Activated CD8-positive, alpha-beta memory T cell treated with anti-CD3 and anti-CD28 coated beads, Interleukin-2, amount 50 U/mL, for 1 hour (primary cell): Measurements from ENCODE around the gene MRPL30.
"Not testable (repeated sequence)": the region's sequence is repeated elsewhere in the genome, so short reads cannot be mapped to it uniquely, and the experiment has no call there.

ENCODE experiments used
- DNase-seq: peaks from one replicate; pipeline ENCODE4 v3.0.0-alpha.2; 2020; ENCODE audit errors: extremely low read depth

The MRPL30 gene

DNA sequence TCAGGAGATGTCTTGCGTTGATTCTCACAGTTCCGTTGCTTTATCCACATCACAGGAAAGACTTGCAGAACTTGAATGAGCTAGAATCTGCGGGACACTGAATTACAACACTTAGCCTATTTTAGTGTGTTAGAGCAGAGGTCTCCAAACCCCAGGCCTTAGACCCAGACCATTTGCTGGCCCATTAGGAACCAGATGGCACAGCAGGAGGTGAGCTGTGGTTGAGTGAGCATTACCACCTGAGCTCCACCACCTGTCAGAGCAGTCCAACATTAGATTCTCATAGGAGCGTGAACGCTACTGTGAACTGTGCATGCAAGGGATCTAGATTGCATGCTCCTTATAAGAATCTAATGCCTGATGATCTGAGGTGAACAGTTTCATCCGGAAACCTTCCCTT, 3.8 kb downstream of the MRPL30 start:
- DNase-seq, result no peak

DNA sequence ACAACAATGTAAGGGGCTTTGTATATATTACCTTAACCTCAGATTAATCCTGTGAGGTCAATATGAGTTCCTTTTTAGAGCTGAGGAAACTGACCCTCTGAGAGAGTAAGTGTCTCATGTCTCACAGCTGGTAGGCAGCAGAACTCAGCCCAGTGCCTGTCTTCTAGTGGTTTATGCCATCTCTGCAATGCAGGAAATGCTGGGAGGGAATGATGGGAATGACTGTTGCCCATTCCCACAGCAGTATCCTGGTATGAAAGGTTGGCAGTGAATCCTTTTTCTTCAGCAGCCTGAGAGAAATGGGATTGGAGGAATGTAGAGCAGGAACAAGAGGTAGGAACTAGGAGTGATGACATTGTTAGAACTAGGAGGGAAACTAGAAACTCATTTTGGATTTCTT, 6.0 kb downstream of the MRPL30 start:
- DNase-seq, result no peak

DNA sequence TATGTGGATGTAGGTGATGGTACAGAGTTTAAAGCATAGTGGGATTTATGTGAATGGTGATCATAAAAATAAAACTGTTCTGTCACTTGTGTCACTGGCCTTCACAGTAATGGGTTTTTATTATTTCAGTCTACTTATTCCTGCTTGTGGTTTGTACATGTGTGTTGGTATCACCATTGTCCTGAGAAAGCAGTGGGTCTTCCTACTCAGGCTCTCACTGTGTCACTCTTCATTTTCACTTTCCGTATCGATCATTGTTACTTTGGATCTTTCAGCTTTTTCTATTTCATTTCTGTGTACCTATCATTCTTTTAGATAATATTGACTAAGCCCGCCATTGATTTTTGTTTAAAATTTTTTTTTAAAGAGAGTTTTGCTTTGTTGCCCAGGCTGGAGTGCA, 7.4 kb downstream of the MRPL30 start:
- DNase-seq, result no peak

DNA sequence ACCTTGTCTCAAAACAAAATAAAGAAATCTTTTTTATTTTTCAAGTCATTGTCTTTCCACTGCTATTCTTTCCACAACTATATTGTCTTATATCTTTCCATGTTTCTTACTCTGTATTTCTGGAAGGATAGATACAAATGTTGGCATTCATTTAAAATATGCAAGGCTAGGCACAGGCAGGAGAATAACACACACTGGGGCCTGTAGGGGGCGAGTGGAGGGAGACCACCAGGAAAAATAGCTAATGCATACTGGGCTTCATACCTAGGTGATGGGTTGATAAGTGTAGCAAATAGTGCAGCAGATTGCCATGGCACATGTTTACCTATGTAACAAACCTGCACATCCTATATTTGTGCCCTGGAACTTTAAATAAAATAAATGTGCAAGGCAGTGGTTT, 9.6 kb downstream of the MRPL30 start:
- DNase-seq, result no peak

DNA sequence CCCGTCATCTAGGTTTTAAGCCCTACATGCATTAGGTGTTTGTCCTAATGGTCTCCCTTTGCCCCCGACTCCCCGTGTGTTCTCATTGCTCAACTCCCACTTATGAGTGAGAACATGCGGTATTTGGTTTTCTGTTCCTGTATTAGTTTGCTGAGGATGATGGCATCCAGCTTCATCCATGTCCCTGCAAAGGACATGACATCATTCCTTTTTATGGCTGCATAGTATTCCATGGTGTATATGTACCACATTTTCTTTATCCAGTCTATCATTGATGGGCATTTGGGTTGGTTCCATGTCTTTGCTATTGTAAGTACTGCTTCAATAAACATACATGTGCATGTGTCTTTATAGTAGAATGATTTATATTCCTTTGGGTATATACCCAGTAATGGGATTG, 11.4 kb downstream of the MRPL30 start:
- not testable (repeated sequence) for DNase-seq

DNA sequence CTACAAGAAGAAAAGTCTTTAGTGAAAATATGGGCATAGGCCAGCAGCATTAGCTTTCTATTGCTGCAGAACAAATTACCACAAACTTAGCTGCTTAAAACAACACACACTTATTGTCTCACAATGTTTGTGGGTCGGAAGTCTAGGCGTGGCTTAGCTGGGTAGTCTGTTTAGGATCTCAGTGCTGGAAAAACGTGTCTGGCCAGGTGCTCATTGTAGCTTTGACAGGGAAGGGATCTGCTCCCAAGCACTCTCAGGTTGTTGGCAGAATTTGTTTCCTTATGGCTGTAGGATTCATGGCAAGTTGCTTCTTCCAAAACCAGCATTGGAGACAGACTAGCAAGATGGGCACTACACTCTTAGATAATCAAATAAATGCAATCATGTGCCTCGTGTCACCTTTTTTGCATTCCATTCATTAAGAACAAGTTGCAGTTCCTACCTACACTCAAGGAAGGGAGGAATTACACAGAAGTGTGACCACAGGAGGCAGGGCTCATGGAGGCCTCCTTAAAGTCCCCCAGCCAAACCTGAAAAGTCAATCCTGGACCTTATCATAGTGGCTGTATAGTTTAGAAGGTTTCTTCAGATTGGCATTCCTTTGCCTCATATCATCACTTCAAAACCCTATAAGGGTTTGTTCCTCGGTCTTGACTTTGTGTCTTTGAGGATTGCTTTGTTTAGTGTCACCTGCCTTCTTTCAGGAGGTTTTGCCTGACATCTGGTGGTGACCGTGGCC, 17.3 kb downstream of the MRPL30 start:
- DNase-seq, result no peak

DNA sequence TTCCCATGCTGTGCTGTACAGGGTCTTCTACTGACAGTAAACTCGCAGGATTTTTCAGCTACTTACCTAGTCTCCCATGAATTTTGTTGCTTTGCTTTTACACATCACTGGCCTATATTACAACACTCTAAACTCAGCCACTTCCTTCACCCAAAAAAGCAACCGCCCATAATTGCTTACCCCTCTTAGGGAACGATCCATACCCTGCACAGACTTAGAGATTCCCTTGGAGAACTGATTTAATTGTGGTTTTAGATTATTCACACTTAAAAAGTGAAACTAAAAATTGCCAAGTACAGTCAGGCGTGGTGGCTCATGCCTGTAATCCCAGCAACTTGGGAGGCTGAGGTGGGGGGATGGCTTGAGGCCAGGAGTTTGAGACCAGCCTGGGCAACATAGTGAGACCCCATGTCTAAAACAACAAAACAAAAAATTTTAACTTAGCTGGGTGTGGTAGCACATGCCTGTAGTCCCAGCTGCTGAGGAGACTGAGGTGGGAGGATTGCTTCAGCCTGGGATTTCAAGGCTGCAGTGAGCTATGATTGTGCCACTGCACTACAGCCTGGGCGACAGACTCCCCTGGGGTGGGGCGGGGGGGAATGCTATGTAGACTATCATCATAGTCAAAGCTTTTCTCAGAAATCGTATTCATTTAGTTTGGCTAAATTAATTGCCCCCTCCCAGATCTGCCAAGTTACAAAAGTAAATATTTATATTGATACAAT, 19.3 kb downstream of the MRPL30 start:
- no peak for DNase-seq

DNA sequence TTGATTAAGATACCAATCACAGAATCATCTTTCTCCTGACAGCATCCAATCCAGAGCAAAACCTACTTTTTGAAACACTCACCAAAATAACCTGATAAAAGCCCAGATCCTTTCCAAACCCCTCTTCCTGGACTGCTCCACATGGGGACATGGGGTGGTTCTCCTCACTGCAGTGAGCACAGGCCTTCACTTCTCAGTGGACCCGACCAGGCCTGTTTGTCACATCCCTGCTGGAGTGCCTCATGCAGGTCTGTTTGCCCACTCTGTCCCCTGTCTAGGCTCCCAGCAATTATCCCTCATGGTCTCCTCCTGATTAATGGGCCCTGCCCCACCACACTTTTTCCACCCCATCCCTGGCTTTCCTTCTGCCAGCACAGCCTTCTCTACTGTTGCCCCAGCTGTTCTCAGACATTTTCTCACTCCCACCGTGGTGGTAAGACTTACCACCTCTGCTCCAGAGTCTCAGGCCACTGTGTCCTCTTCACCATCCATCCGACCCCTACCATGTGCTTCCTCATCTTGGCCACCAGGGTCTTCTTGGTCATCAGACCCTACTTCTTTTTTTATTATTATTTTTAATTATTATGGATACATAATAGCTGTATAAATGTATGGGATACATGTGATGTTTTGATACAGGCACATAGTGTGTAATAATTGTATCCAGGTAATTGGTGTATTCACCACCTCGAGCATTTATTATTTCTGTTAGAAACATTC, 21.1 kb downstream of the MRPL30 start:
- no peak for DNase-seq

DNA sequence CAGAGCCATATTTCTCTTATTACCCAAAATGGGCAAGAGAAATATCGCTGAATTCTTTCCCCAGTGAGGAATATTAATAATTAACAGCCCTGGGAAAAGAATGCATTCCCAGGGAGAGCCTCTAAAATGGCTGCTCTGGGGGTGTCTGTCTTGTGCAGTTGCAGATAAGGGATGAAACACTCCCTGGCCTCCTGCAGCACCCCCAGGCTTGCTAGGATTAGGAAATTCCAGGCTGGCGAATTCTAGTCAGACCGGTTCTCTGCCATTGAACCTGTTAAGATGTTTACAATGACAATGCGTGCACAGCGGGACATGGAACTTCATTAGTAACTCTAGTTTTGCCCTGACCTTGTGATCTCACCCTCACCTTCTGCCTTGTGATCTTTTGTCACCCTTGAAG, 24.5 kb downstream of the MRPL30 start:
- DNase-seq, result no peak

DNA sequence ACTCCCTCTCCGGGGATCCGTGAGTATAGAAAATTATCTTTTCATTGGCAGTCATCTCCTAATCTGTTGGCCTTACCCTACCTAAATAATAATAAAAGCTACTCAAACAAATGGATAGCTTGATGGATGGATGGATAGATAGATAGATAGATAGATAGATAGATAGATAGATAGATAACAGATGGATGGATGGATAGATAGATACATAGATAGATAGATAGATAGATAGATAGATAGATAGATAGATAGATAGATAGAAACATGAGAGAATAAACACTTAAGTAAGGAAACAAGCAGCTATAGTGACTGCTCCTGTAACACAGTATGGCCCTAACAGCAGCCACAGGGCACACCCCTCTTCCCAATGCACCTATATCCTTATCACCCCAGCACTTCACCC, 35.1 kb downstream of the MRPL30 start:
- DNase-seq, result no peak

DNA sequence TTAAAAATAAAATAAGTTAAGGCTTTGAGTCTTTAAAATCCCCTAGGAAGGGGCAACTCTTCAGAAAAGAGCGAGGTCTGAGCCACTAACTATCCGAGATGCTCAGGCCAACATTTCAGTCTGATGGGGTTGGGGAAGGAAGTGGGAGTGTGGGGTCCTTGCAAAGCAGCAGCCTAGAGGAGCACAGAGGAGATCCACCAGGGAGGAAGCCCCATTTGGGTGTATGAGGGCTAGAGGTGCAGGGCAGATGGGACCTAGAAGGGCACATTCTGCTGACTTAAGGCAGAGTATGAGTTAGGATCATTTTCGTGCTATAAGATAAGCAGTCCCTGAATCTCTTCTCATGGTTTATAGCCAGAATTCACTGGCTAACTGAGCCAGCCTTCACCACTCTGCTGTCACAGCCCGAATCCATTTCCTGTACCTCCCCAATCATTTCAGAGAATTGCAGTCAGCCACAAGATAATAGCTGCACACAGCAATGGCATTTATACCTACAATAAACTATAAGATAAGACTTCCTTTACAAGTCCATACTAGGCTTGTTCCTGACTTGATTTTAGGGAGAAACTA, 37.0 kb downstream of the MRPL30 start:
- DNase-seq, result no peak

DNA sequence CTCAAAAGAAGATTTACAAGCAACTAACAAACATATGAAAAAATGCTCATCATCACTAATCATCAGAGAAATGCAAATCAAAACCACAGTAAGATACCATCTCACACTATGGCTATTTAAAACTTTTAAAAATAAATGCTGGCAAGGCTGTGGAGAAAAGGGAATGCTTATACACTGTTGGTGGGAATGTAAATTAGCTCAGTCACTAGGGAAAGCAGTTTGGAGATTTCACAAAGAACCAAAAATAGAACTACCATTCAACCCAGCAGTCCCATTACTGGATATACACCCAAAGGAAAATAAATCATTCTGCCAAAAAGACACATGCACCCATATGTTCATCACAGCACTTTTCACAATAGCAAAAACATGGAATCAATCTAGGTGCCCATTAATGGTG, 52.2 kb downstream of the MRPL30 start:
- not testable (repeated sequence) for DNase-seq

DNA sequence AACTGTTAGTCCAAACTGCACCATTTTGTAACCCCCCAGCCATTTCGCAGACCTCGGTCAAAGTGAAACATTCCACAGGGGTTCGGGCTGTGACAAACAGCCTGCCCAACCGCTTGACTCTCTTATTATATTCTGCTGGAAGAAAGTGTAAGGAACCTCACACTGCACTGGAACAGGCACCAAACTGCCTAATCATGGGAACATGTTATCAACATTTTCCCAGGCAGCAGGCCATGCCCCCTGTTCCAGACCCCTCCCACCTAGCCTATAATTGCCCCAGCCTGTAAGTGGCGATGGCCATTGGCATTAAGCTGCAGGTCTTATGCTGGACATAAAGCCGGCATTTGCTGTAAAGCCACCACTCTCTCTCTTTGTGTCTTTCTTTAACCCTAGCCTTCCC, 57.6 kb downstream of the MRPL30 start:
- DNase-seq, result no peak

DNA sequence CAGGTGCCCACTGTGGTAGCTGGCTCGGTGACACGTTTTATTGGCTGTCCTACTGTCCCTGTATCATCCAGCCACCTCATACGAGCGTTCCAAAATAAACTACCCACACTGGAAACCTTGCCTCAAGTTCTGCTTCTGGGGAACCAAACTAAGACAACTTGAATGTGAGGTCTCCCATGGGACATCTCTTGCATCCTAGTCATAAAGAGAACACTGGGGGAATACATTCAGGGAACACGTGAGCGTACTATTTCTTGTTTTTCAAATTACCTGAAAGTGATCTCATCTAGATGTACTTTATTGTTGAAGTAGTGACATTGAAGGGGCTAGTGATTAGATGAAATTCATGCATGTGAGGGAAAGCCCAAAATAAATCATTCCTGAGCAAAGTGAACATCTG, 59.4 kb downstream of the MRPL30 start:
- no peak for DNase-seq

DNA sequence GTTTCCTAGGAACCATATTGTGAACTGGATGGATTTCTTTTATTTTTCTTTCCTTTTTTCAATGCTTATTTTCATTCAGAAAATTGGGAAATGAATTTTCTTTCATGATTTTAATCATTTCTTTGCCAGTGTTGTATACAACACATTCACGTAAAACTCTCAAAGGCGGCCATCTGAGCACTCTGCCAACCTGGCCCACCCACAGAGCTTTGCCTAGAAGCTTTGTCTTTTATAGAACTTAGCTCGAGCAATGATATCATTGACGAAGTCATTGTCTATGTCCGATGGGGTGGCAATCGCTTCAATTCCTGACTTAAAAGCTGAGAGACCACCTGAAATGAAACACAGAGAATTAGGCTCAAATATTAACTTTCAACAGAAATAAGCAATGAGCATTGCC, 61.2 kb downstream of the MRPL30 start:
- DNase-seq, result no peak
